Measurements from ENCODE around the gene MECR. TPM values are rescaled to one million over a fixed set of nuclear protein-coding genes. Genes with fewer than 3 reads are reported as not detected.

Gene MECR
- total and polyA plus RNA-seq, 2 experiments from 2014 or later, result 25.7 to 32.3 TPM

- TF ChIP-seq ZNF462 (CRISPR knock-in tag; IDR thresholded peaks at IDR 0.05) (no peak), POLR2AphosphoS5 (IDR thresholded peaks at IDR 0.05; ENCODE audit: low read depth) (no peak)
These were observed 17.0 kb upstream of the MECR start (continued) for GRCh38 chr1:29247571-29248273.

- H3K27ac ChIP-seq (ENCODE audit: low read depth), result no peak overlapping the region
- Mint-ChIP-seq H3K27ac (no peak overlapping the region), H3K9me3 (no peaks in the 10 kb centered on the region; the same call in 2 of the 3 replicates), H3K4me3 (no peak overlapping the region), H3K4me1 (peaks cover 37% of the 10 kb centered on the region), H3K36me3 (ENCODE audit: low read depth) (no peaks in the 10 kb centered on the region; the same call in 2 of the 3 replicates), H3K27me3 (ENCODE audit: insufficient read depth, low read depth, poor library complexity) (peaks cover 13% of the 10 kb centered on the region)
- no peaks in the 10 kb centered on the region for H3K27me3 ChIP-seq (ENCODE audit: insufficient read depth)
- no peaks in the 10 kb centered on the region; the same call in 1 of the 2 replicates for H4K20me1 ChIP-seq (replicated peaks; ENCODE audit: insufficient read depth)
- H3F3A ChIP-seq (replicated peaks; ENCODE audit: low read depth), result no peaks in the 10 kb centered on the region
- H3K36me3 ChIP-seq (ENCODE audit: insufficient read depth), result no peaks in the 10 kb centered on the region
- TF ChIP-seq CREB1 (CRISPR knock-in tag; IDR thresholded peaks at IDR 0.05; ENCODE audit: low read depth) (no peak), ETS1 (IDR thresholded peaks at IDR 0.05) (no peak), ZNF462 (CRISPR knock-in tag; IDR thresholded peaks at IDR 0.05) (no peak), POLR2AphosphoS5 (IDR thresholded peaks at IDR 0.05; ENCODE audit: low read depth) (no peak), JUNB (IDR thresholded peaks at IDR 0.05; ENCODE audit: unreplicated experiment) (no peak), EZH2phosphoT487 (IDR thresholded peaks at IDR 0.05; ENCODE audit: unreplicated experiment) (no peak), NANOG (IDR thresholded peaks at IDR 0.05; ENCODE audit: borderline replicate concordance) (no peak)
- DNase-seq (ENCODE audit: low spot score) (no peak), ATAC-seq (no peak)
- peaks cover 29% of the 10 kb centered on the region for H3K4me1 ChIP-seq (ENCODE audit: insufficient read depth)
- no peak overlapping the region for H2AFZ ChIP-seq
- no peak overlapping the region for H3K4me3 ChIP-seq
- H3K4me2 ChIP-seq, result no peak overlapping the region
- H3K79me2 ChIP-seq (replicated peaks; ENCODE audit: insufficient read depth), result no peaks in the 10 kb centered on the region; the same call in 1 of the 2 replicates
- no peaks in the 10 kb centered on the region for H3K9me2 ChIP-seq (ENCODE audit: insufficient read depth)
These were observed 16.3 kb upstream of the MECR start for GRCh38 chr1:29247044-29247443.
